Naive thymus-derived CD4-positive, alpha-beta T cell (primary cell): ENCODE results near the gene ZFYVE28. TPM values are rescaled to one million over a fixed set of nuclear protein-coding genes. Genes with fewer than 3 reads are reported as not detected.
A peak's percentile ranks its signal among the peaks of the same experiment; 100 is the strongest.

Source experiments
- ATAC-seq: fragments of 150-1000 bp; cut with Tn5 transposase; 2 replicates; pipeline ENCODE4 v1.10.0; 2021; ENCODE audit warnings: mild to moderate bottlenecking, moderate library complexity
- CTCF ChIA-PET: fragments of 350-600 bp; sonication (Branson Sonifier 250); formaldehyde crosslinking; loops from one replicate; lab custom pipeline; 2021; ENCODE audit warnings: antibody characterized with exemption; lab: Charles Lee
- POLR2A ChIA-PET: fragments of 350-600 bp; sonication (Branson Sonifier 250); formaldehyde crosslinking; loops from one replicate; lab custom pipeline; 2021; ENCODE audit warnings: antibody characterized with exemption, inconsistent platforms; lab: Charles Lee
- DNase-seq, 9 donors: peaks; one replicate each; pipeline versions ENCODE4 v3.0.0 to v3.0.0-alpha.2; 2020 to 2022; ENCODE audit warnings: mixed read lengths in 1 of 9
- H3K27ac ChIP-seq: one replicate; pipeline ENCODE4 v1.7.0; 2013; ENCODE audit warnings: mild to moderate bottlenecking, low read depth, low read length, moderate library complexity
- H3K27me3 ChIP-seq, 2 donors: one replicate each; pipeline ENCODE4 v1.7.0; 2013; ENCODE audit warnings: low read length in 2 of 2, mild to moderate bottlenecking in 2 of 2, moderate library complexity in 2 of 2; ENCODE audit not compliant: control insufficient read depth in 2 of 2, insufficient read depth in 2 of 2
- H3K36me3 ChIP-seq, 3 experiments: 1 replicate in 2 of 3; 2 replicates in 1 of 3; pipeline ENCODE4 v1.7.0; 2013; ENCODE audit warnings: low read length in 3 of 3, mild to moderate bottlenecking in 3 of 3, moderate library complexity in 1 of 3; ENCODE audit not compliant: insufficient read depth in 3 of 3, control insufficient read depth in 2 of 3
- H3K4me1 ChIP-seq, 2 donors: one replicate each; pipeline ENCODE4 v1.7.0; 2013; ENCODE audit warnings: low read length in 2 of 2, mild to moderate bottlenecking in 2 of 2, moderate library complexity in 1 of 2; ENCODE audit not compliant: control insufficient read depth in 2 of 2, insufficient read depth in 2 of 2
- H3K4me3 ChIP-seq: 2 replicates; pipeline ENCODE4 v1.7.0; 2013; ENCODE audit warnings: mild to moderate bottlenecking, low read length
- H3K9me3 ChIP-seq, 3 experiments: 1 replicate in 2 of 3; 2 replicates in 1 of 3; pipeline ENCODE4 v1.7.0; 2013; ENCODE audit warnings: low read length in 3 of 3; ENCODE audit not compliant: control insufficient read depth in 2 of 3
- H3K27ac Mint-ChIP-seq, 9 donors: one replicate each; pipeline ENCODE4 v1.8.0; 2020 to 2022; ENCODE audit warnings: mixed read lengths in 9 of 9, mild to moderate bottlenecking in 8 of 9, moderate library complexity in 5 of 9, inconsistent platforms in 2 of 9
- H3K27me3 Mint-ChIP-seq, 5 donors: one replicate each; pipeline ENCODE4 v1.8.0; 2021 to 2022; ENCODE audit warnings: mixed read lengths in 5 of 5, mild to moderate bottlenecking in 1 of 5
- H3K36me3 Mint-ChIP-seq, 5 donors: one replicate each; pipeline ENCODE4 v1.8.0; 2020 to 2022; ENCODE audit warnings: mixed read lengths in 5 of 5, mild to moderate bottlenecking in 3 of 5, inconsistent platforms in 1 of 5
- H3K4me1 Mint-ChIP-seq, 7 donors: one replicate each; pipeline ENCODE4 v1.8.0; 2020 to 2022; ENCODE audit warnings: mixed read lengths in 7 of 7, mild to moderate bottlenecking in 3 of 7, inconsistent platforms in 1 of 7
- H3K4me3 Mint-ChIP-seq, 10 donors: one replicate each; pipeline ENCODE4 v1.8.0; 2020 to 2022; ENCODE audit warnings: mild to moderate bottlenecking in 10 of 10, mixed read lengths in 10 of 10, moderate library complexity in 6 of 10, inconsistent platforms in 2 of 10
- H3K9me3 Mint-ChIP-seq, 11 donors: one replicate each; pipeline ENCODE4 v1.8.0; 2020 to 2022; ENCODE audit warnings: mixed read lengths in 11 of 11, mild to moderate bottlenecking in 4 of 11, inconsistent platforms in 1 of 11, moderate library complexity in 1 of 11
- intact Hi-C, 2 donors: fragments of 100-400 bp; cut with micrococcal nuclease; formaldehyde crosslinking; loops; one replicate each; pipeline ENCODE4 v1.15.1; 2023
- polyA plus RNA-seq, 2 donors: library from polyadenylated mRNA; unstranded; fragments of 300-500 nt; fragmentation: Illumina TruSeq; gene quantifications; one replicate each; pipeline ENCODE4 v1.2.3, GENCODE V29; 2021
- total RNA-seq, 6 experiments: library from RNA in 5 of 6; stranded (reverse) in 5 of 6; gene quantifications; 1 replicate in 5 of 6; 2 replicates in 1 of 6; pipeline ENCODE4 v1.2.3 and lab custom pipeline; 2021 to 2026

Gene ZFYVE28
- total and polyA plus RNA-seq, 7 experiments from 2014 or later, result 6.1 to 26.5 (median 15.9) TPM

DNA sequence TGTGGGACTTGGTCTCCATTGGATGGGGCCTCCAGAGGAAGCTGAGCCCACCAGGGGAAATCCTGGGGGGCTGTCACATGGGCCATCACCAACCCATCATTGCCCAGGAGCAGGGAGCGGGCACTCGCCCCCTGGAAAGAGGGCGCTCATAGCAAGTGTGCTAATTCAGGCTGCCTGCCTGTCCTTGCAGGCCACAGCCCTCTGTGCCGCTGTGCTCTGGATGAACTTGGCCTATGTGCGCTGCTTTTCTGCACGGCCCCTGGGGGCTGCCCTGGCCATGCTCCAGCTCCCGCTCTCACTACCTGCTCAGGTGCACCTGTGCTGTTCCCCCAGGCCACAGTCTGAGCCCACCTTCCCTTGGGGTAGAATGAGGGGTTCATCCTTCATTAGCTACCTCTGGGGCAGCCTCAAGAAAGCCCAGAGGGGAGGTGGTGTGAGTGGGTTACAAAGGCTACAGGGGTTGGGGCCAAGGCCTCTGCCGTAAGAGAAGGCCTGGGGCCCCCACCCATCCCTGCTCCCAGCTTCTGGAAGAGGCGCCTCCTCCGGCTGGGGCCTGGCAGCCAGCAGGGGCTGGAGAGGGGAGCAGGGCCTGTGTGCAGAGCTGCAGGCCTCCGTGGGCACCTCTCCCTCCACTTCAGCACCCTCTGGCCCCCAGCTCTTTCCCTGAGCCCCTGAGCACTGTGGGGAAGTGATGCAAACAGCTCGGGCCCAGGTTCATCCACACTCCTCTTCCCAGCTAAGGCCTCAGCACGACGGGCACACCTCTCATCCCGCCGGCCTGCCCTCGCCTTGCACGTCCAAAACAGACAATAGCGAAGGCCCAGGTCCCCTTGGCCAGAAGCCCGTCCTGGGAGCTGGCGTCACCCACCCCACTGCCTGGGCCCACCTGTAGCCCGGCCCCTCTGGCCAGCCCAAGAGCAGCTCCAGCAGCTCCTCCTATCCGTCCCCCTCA lies 9.2 kb upstream of the ZFYVE28 start:
- Histone ChIP-seq H3K9me3 (no peaks in the 10 kb centered on the region), H3K36me3 (no peaks in the 10 kb centered on the region), H3K27ac (no peak overlapping the region), H3K27me3 (no peaks in the 10 kb centered on the region), H3K4me3 (no peak overlapping the region), H3K4me1 (no peaks in the 10 kb centered on the region)
- POLR2A ChIA-PET, result no interaction called here
- Mint-ChIP-seq H3K4me3 (no peak overlapping the region), H3K9me3 (peaks cover 0 to 1% (median 0%) of the 10 kb centered on the region in 11 donors), H3K27ac (peak overlapping the region in 1 of 9 donors; percentile 62), H3K27me3 (peaks cover 0 to 8% (median 4%) of the 10 kb centered on the region in 5 donors), H3K4me1 (peaks cover 0 to 1% (median 0%) of the 10 kb centered on the region in 7 donors), H3K36me3 (no peaks in the 10 kb centered on the region)
- CTCF ChIA-PET, result no interaction called here
- ATAC-seq, result no peak
- intact Hi-C loops, result no loop called here
- DNase-seq, result no peak

- Mint-ChIP-seq H3K27ac (no peak overlapping the region), H3K4me1 (peaks cover 0 to 1% (median 0%) of the 10 kb centered on the region in 7 donors), H3K36me3 (no peaks in the 10 kb centered on the region), H3K27me3 (peaks cover 0 to 16% (median 8%) of the 10 kb centered on the region in 5 donors), H3K4me3 (no peak overlapping the region), H3K9me3 (peaks cover 0 to 1% (median 0%) of the 10 kb centered on the region in 11 donors)
- ChIA-PET POLR2A (no interaction called here), CTCF (no interaction called here)
- Histone ChIP-seq H3K27me3 (no peaks in the 10 kb centered on the region), H3K27ac (no peak overlapping the region), H3K36me3 (no peaks in the 10 kb centered on the region), H3K4me3 (no peak overlapping the region), H3K9me3 (no peaks in the 10 kb centered on the region), H3K4me1 (no peaks in the 10 kb centered on the region)
- ATAC-seq (no peak), DNase-seq (no peak)
- intact Hi-C loops, result no loop called here
Observed at GRCh38 chr4:2426711-2427275, 8.3 kb upstream of the ZFYVE28 start.

GRCh38 chr4:2426069-2426397 lies 7.6 kb upstream of the ZFYVE28 start:
- no peak for DNase-seq
- intact Hi-C loops, result no loop called here
- H3K36me3 Mint-ChIP-seq, result no peaks in the 10 kb centered on the region
- peaks cover 0 to 1% (median 0%) of the 10 kb centered on the region in 11 donors for H3K9me3 Mint-ChIP-seq
- peaks cover 0 to 1% (median 0%) of the 10 kb centered on the region in 7 donors for H3K4me1 Mint-ChIP-seq
- no peak for ATAC-seq
- Histone ChIP-seq H3K27ac (no peak overlapping the region), H3K4me1 (no peaks in the 10 kb centered on the region), H3K9me3 (no peaks in the 10 kb centered on the region), H3K27me3 (no peaks in the 10 kb centered on the region), H3K36me3 (no peaks in the 10 kb centered on the region), H3K4me3 (no peak overlapping the region)
- peaks cover 0 to 24% (median 8%) of the 10 kb centered on the region in 5 donors for H3K27me3 Mint-ChIP-seq
- ChIA-PET POLR2A (no interaction called here), CTCF (no interaction called here)
- H3K27ac Mint-ChIP-seq, result no peak overlapping the region
- no peak overlapping the region for H3K4me3 Mint-ChIP-seq

DNA sequence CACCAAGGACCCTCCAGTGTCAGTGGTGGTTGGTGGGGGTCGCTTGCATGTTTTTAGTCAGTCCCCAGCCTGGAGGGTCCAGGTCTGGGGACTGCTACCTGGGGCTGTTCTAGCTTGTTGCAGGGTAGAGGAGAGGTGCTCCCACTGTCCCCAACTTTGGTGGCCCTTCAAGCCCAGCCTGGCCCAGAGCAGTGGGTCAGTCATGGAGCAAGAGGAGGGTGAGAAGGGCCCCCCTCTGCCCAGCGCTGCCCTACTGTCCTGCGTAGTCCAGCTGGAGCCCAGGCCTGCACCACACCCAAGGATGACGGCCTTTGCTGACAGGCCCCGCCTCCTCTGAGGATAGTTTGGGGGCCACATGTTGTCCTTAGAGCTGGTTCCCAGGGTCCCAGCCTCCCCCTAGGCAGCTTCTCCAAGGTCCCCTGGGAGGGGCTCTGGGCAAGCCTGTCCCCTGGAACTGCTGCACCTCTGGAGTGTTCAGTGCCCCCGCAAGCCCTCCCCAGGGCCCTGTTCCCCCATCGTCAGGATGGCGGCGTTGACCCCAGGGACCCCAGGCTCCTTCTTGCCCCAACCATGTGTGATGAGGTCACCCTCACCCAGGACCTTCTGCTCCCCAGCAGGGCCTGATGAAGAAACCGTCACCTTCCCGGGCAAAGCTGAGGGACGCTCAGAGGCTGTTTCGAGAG lies 7.1 kb upstream of the ZFYVE28 start:
- H3K4me1 ChIP-seq, result no peaks in the 10 kb centered on the region
- peak; percentile 12 for ATAC-seq
- H3K4me3 ChIP-seq, result no peak overlapping the region
- ChIA-PET CTCF (no interaction called here), POLR2A (no interaction called here)
- peak in 1 of 9 donors; percentile 2 for DNase-seq
- Mint-ChIP-seq H3K9me3 (peaks cover 0 to 1% (median 0%) of the 10 kb centered on the region in 11 donors), H3K27me3 (peaks cover 0 to 29% (median 12%) of the 10 kb centered on the region in 5 donors), H3K36me3 (no peaks in the 10 kb centered on the region), H3K27ac (peak overlapping the region in 1 of 9 donors; percentile 13), H3K4me1 (peaks cover 0 to 3% (median 0%) of the 10 kb centered on the region in 7 donors), H3K4me3 (no peak overlapping the region)
- intact Hi-C loops, result no loop called here
- H3K27me3 ChIP-seq, result no peaks in the 10 kb centered on the region
- H3K9me3 ChIP-seq, result no peaks in the 10 kb centered on the region
- no peaks in the 10 kb centered on the region for H3K36me3 ChIP-seq
- H3K27ac ChIP-seq, result no peak overlapping the region

- peaks cover 7 to 12% (median 8%) of the 10 kb centered on the region in 7 donors for H3K4me1 Mint-ChIP-seq
- no peaks in the 10 kb centered on the region for H3K36me3 ChIP-seq
- peak in 1 of 9 donors; percentile 2 for DNase-seq
- ATAC-seq, result no peak
- peaks cover 2% of the 10 kb centered on the region in 2 donors for H3K4me1 ChIP-seq
- H3K9me3 ChIP-seq, result no peaks in the 10 kb centered on the region
- no peaks in the 10 kb centered on the region for H3K27me3 ChIP-seq
- H3K27ac Mint-ChIP-seq, result peak overlapping the region in 1 of 9 donors; percentile 21
- ChIA-PET CTCF (no interaction called here), POLR2A (no interaction called here)
- H3K27me3 Mint-ChIP-seq, result peaks cover 8 to 39% (median 21%) of the 10 kb centered on the region in 5 donors
- H3K4me3 ChIP-seq, result no peak overlapping the region
- intact Hi-C loops, result no loop called here
- peaks cover 0 to 3% (median 0%) of the 10 kb centered on the region in 11 donors for H3K9me3 Mint-ChIP-seq
- no peak overlapping the region for H3K27ac ChIP-seq
- no peaks in the 10 kb centered on the region for H3K36me3 Mint-ChIP-seq
- H3K4me3 Mint-ChIP-seq, result no peak overlapping the region
Observed at GRCh38 chr4:2424581-2424980, 6.1 kb upstream of the ZFYVE28 start.

- H3K9me3 ChIP-seq, result no peaks in the 10 kb centered on the region
- Mint-ChIP-seq H3K4me1 (peaks cover 13 to 18% (median 15%) of the 10 kb centered on the region in 7 donors), H3K4me3 (no peak overlapping the region), H3K9me3 (peaks cover 0 to 3% (median 0%) of the 10 kb centered on the region in 11 donors), H3K27me3 (peaks cover 8 to 45% (median 21%) of the 10 kb centered on the region in 5 donors), H3K36me3 (no peaks in the 10 kb centered on the region), H3K27ac (no peak overlapping the region)
- POLR2A ChIA-PET, result no interaction called here
- H3K36me3 ChIP-seq, result no peaks in the 10 kb centered on the region
- no peak for ATAC-seq
- intact Hi-C loops, result no loop called here
- no peak overlapping the region for H3K4me3 ChIP-seq
- H3K4me1 ChIP-seq, result peaks cover 6 to 10% of the 10 kb centered on the region in 2 donors
- peak in 1 of 9 donors; percentile 4 for DNase-seq
- H3K27ac ChIP-seq, result no peak overlapping the region
- CTCF ChIA-PET, result no interaction called here
- H3K27me3 ChIP-seq, result no peaks in the 10 kb centered on the region
Observed at GRCh38 chr4:2423695-2424094, 5.2 kb upstream of the ZFYVE28 start.
